Measurements from ENCODE around the gene DCN.

DCN gene

GRCh38 chr12:91098461-91098860 is 84.2 kb downstream of the DCN start:
- no peak overlapping the region for H3K4me2 ChIP-seq (ENCODE audit: low read depth, low read length, poor library complexity, severe bottlenecking)

GRCh38 chr12:91094957-91095356 is 87.7 kb downstream of the DCN start:
- Histone ChIP-seq H3K36me3 (ENCODE audit: insufficient read depth, low read length) (no peaks in the 10 kb centered on the region), H3K79me2 (ENCODE audit: insufficient read depth, low read length) (no peaks in the 10 kb centered on the region), H3F3A (ENCODE audit: low read depth) (no peaks in the 10 kb centered on the region), H3K9me3 (ENCODE audit: insufficient read depth, low read depth, low read length) (no peaks in the 10 kb centered on the region), H3K4me1 (ENCODE audit: insufficient read depth, low read length, poor library complexity, severe bottlenecking) (no peaks in the 10 kb centered on the region), H3K9me2 (replicated peaks; ENCODE audit: low read depth, low read length) (no peaks in the 10 kb centered on the region), H3K9ac (ENCODE audit: low read depth, low read length, poor library complexity, severe bottlenecking) (no peak overlapping the region), H2AFZ (ENCODE audit: low read length) (no peak overlapping the region), H3K4me2 (ENCODE audit: low read depth, low read length, poor library complexity, severe bottlenecking) (no peak overlapping the region), H3K4me3 (ENCODE audit: low read length, poor library complexity, severe bottlenecking) (no peak overlapping the region), H3K27me3 (ENCODE audit: insufficient read depth, low read length, poor library complexity, severe bottlenecking) (no peaks in the 10 kb centered on the region), H4K20me1 (ENCODE audit: insufficient read depth, low read length, poor library complexity, severe bottlenecking) (no peaks in the 10 kb centered on the region)
- TF ChIP-seq, protein P1, sequence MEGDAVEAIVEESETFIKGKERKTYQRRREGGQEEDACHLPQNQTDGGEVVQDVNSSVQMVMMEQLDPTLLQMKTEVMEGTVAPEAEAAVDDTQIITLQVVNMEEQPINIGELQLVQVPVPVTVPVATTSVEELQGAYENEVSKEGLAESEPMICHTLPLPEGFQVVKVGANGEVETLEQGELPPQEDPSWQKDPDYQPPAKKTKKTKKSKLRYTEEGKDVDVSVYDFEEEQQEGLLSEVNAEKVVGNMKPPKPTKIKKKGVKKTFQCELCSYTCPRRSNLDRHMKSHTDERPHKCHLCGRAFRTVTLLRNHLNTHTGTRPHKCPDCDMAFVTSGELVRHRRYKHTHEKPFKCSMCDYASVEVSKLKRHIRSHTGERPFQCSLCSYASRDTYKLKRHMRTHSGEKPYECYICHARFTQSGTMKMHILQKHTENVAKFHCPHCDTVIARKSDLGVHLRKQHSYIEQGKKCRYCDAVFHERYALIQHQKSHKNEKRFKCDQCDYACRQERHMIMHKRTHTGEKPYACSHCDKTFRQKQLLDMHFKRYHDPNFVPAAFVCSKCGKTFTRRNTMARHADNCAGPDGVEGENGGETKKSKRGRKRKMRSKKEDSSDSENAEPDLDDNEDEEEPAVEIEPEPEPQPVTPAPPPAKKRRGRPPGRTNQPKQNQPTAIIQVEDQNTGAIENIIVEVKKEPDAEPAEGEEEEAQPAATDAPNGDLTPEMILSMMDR (conservative IDR thresholded peaks at IDR 0.05; ENCODE audit: low read length), result no peak
- no peak for TF ChIP-seq EZH2phosphoT487 (IDR thresholded peaks at IDR 0.05; ENCODE audit: borderline replicate concordance)

More at GRCh38 chr12:91098461-91098860, 84.2 kb downstream of the DCN start:
- H4K20me1 ChIP-seq (ENCODE audit: insufficient read depth, low read length, poor library complexity, severe bottlenecking), result no peaks in the 10 kb centered on the region
- H2AFZ ChIP-seq (ENCODE audit: low read length), result no peak overlapping the region
- H3K36me3 ChIP-seq (ENCODE audit: insufficient read depth, low read length), result no peaks in the 10 kb centered on the region
- no peaks in the 10 kb centered on the region for H3K9me2 ChIP-seq (replicated peaks; ENCODE audit: low read depth, low read length)
- H3K9me3 ChIP-seq (ENCODE audit: insufficient read depth, low read depth, low read length), result no peaks in the 10 kb centered on the region
- H3K9ac ChIP-seq (ENCODE audit: low read depth, low read length, poor library complexity, severe bottlenecking), result no peak overlapping the region
- H3K4me3 ChIP-seq (ENCODE audit: low read length, poor library complexity, severe bottlenecking), result no peak overlapping the region
- no peaks in the 10 kb centered on the region for H3K4me1 ChIP-seq (ENCODE audit: insufficient read depth, low read length, poor library complexity, severe bottlenecking)
- no peaks in the 10 kb centered on the region for H3F3A ChIP-seq (ENCODE audit: low read depth)
- no peaks in the 10 kb centered on the region for H3K27me3 ChIP-seq (ENCODE audit: insufficient read depth, low read length, poor library complexity, severe bottlenecking)
- no peaks in the 10 kb centered on the region for H3K79me2 ChIP-seq (ENCODE audit: insufficient read depth, low read length)
- TF ChIP-seq EZH2phosphoT487 (IDR thresholded peaks at IDR 0.05; ENCODE audit: borderline replicate concordance), result no peak
- TF ChIP-seq, protein P1 (conservative IDR thresholded peaks at IDR 0.05; ENCODE audit: low read length), result no peak

GRCh38 chr12:91094032-91094662 is 88.5 kb downstream of the DCN start:
- Histone ChIP-seq H3K36me3 (ENCODE audit: insufficient read depth, low read length) (no peaks in the 10 kb centered on the region), H2AFZ (ENCODE audit: low read length) (no peak overlapping the region), H3F3A (ENCODE audit: low read depth) (no peaks in the 10 kb centered on the region), H3K4me1 (ENCODE audit: insufficient read depth, low read length, poor library complexity, severe bottlenecking) (no peaks in the 10 kb centered on the region), H3K9ac (ENCODE audit: low read depth, low read length, poor library complexity, severe bottlenecking) (no peak overlapping the region), H3K4me2 (ENCODE audit: low read depth, low read length, poor library complexity, severe bottlenecking) (no peak overlapping the region), H4K20me1 (ENCODE audit: insufficient read depth, low read length, poor library complexity, severe bottlenecking) (no peaks in the 10 kb centered on the region), H3K9me2 (replicated peaks; ENCODE audit: low read depth, low read length) (no peaks in the 10 kb centered on the region), H3K4me3 (ENCODE audit: low read length, poor library complexity, severe bottlenecking) (no peak overlapping the region), H3K27me3 (ENCODE audit: insufficient read depth, low read length, poor library complexity, severe bottlenecking) (no peaks in the 10 kb centered on the region), H3K9me3 (ENCODE audit: insufficient read depth, low read depth, low read length) (peaks cover 4% of the 10 kb centered on the region; the same call in 1 of the 2 replicates), H3K79me2 (ENCODE audit: insufficient read depth, low read length) (no peaks in the 10 kb centered on the region)
- TF ChIP-seq, protein P1 (conservative IDR thresholded peaks at IDR 0.05; ENCODE audit: low read length), result no peak
- no peak for TF ChIP-seq EZH2phosphoT487 (IDR thresholded peaks at IDR 0.05; ENCODE audit: borderline replicate concordance)

Measured in Loucy (cell line).